NAMALWA (cell line): ENCODE results near the gene ANXA1.

Experiments
- DNase-seq: peaks from one replicate; pipeline ENCODE4 v3.0.0-alpha.2; 2015; ENCODE audit warnings: low spot score

ANXA1 gene

DNA sequence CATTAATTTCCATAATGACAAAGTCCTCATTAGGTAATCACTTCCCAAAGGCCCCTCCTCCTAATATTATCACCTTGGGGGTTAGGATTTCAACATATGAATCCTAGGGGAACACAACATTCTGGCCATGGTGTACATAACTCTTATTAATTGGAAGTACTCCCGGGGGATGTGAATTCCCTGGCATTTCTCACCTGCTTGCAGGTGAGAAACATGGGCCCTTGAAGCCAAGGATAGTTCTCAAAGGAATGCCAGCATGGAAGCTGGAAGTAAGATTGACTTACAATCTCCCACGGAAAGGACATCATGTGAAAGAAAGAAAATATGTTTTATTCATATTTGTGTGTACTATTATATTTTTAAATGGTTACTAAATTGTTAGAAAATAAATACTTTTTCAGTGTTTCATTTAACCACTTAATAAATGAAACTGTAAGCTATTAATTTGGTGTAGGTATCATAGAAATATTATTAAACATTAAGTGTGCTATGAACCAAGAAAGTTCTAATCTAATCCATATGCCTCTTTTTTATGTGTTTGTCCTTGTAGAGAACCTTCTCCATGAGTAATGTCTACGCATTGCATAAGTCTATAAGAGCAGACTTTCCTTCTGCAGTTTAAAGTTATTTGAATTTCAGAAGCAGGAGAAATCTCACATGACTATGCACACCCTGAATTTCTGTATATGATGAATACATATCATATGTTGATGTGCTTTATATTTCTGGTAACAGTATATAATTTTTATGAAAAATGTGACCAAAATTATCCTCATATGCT lies 59.4 kb downstream of the ANXA1 start:
- DNase-seq: no peak

DNA sequence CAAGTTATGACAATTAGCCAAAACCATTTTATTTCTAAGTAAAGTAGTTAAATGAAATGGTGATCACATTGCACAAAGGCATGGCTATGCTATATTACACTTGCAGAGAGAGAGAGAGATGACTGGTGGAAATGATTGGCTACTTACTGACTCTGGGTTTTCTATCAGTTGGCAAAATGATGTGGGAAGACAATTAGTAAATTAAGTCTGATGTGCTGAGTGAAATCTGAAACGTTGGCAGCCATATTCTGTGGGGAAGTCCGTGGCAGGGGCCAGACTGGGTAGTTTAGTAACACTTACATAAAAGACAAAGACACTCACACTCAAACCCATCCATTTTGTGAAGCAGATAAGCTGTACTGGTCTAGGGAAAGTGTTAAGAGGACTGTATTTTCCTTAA lies 61.6 kb downstream of the ANXA1 start:
- DNase-seq: no peak

DNA sequence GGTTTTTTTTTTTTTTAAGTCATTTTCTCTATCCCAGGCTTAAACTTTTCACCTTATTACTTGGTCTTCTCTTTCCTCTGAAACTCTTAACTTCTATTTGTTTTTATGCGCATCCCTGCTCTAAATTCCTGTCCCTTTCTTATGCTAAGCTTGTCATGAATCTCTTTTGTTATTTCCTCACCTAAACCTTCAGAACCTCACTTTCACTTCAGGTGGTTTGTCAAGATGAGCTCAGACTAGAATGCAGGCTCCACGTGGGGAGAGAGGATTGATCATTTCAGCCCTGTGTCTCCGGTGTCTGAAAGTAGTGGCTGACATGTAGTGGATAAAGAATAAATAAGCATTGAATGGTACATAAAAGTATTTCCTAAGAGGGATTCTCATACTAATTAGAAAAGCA lies 63.6 kb downstream of the ANXA1 start:
- no peak for DNase-seq

DNA sequence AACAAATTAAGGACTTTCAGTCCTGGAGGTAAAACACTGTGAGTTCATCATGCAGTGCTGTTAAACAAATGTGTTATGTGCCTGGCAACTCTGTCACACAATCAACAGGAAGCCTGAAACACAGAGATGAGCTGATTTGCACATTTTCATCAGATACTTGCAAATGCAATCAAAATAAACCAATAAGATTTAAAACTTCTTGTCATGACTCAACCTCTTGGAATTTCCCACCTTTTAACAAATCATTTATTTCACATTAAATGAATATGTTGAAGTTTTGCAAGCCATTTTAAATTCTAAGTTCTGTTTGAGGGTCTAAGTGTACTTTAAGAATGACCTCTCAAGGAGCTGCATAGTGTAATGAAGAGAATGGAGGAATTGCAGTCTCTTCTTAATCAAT lies 64.4 kb downstream of the ANXA1 start:
- DNase-seq: no peak
